Measurements from ENCODE around the gene BCAS3. TPM values are rescaled to one million over a fixed set of nuclear protein-coding genes. Genes with fewer than 3 reads are reported as not detected.

The BCAS3 gene
- total RNA-seq, 4 donors from 2014 or later = 18.7 to 37.8 (median 24.9) TPM

- DNase-seq (ENCODE audit: low spot score) (no peak), ATAC-seq (ENCODE audit: low FRiP score) (no peak)
- TF ChIP-seq CTCF (IDR thresholded peaks at IDR 0.05) = no peak
Measured at GRCh38 chr17:61253362-61253761, 575.7 kb downstream of the BCAS3 start.

GRCh38 chr17:61253937-61254574, 576.4 kb downstream of the BCAS3 start:
- DNase-seq (ENCODE audit: low spot score) = no peak
- TF ChIP-seq CTCF (IDR thresholded peaks at IDR 0.05) = no peak
- no peak for ATAC-seq (ENCODE audit: low FRiP score)

- DNase-seq (ENCODE audit: low spot score) (no peak), ATAC-seq (ENCODE audit: low FRiP score) (no peak)
- TF ChIP-seq CTCF (IDR thresholded peaks at IDR 0.05) = no peak
Measured at GRCh38 chr17:61254904-61255303, 577.3 kb downstream of the BCAS3 start.

GRCh38 chr17:61255647-61256046, 578.0 kb downstream of the BCAS3 start:
- no peak for TF ChIP-seq CTCF (IDR thresholded peaks at IDR 0.05)
- DNase-seq (ENCODE audit: low spot score) = no peak
- no peak for ATAC-seq (ENCODE audit: low FRiP score)

GRCh38 chr17:61259360-61259759, 581.7 kb downstream of the BCAS3 start:
- no peak for DNase-seq (ENCODE audit: low spot score)
- no peak for ATAC-seq (ENCODE audit: low FRiP score)
- no peak for TF ChIP-seq CTCF (IDR thresholded peaks at IDR 0.05)

GRCh38 chr17:61260071-61260797, 582.6 kb downstream of the BCAS3 start:
- TF ChIP-seq CTCF (IDR thresholded peaks at IDR 0.05) = no peak
- DNase-seq (ENCODE audit: low spot score) = no peak
- ATAC-seq (ENCODE audit: low FRiP score) = no peak
